Rectal smooth muscle tissue (tissue), 1 donor: ENCODE measurements around the gene ASCL2.

Experiments
- H3K27ac ChIP-seq: one replicate; pipeline ENCODE4 v1.7.0; 2013; ENCODE audit warnings: low read depth, low read length, inconsistent platforms
- H3K27me3 ChIP-seq: one replicate; pipeline ENCODE4 v1.7.0; 2013; ENCODE audit warnings: low read length; ENCODE audit not compliant: control insufficient read depth, insufficient read depth
- H3K36me3 ChIP-seq: one replicate; pipeline ENCODE4 v1.7.0; 2013; ENCODE audit warnings: low read length; ENCODE audit not compliant: control insufficient read depth, insufficient read depth
- H3K4me1 ChIP-seq: one replicate; pipeline ENCODE4 v1.7.0; 2013; ENCODE audit warnings: low read length; ENCODE audit not compliant: control insufficient read depth, insufficient read depth
- H3K4me3 ChIP-seq: one replicate; pipeline ENCODE4 v1.7.0; 2013; ENCODE audit warnings: low read length
- H3K9ac ChIP-seq: one replicate; pipeline ENCODE4 v1.7.0; 2013; ENCODE audit warnings: low read length

ASCL2 gene

DNA sequence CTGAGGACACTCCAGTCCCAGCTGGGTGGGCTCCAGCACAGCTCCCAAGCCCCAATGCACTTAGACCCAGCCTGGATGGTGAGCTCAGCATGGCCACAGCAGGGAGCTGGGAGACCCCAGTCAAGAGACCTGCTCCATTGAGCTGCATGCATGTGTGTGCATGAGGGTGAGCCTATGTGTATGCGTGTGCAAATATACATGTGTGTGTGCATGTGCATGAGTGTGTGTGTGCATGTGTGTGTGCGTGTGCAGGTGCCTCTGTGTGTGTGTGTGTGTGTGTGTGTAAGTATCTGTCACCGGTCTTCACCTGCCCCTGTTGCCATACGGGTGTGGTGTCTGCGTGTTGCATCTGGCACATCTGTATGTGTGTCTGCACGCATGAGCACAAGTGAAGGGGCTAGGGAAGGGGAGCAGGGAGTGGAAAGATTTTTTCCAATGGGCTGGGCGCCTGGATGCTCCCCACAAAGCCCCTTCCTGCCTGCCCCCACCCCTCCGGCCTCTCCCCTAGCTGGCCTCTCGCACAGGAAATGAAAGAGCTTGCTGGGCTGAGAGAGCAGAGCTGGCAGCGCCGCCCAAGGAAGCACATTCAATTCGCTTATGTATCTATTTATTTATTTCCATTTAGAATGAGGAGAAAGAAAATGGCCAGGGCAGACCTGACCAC is 35.5 kb upstream of the ASCL2 start:
- H3K36me3 ChIP-seq: no peaks in the 10 kb centered on the region
- H3K4me1 ChIP-seq: peaks cover 32% of the 10 kb centered on the region
- H3K9ac ChIP-seq: no peak overlapping the region
- H3K27me3 ChIP-seq: no peaks in the 10 kb centered on the region
- H3K27ac ChIP-seq: peak overlapping the region; percentile 71
- H3K4me3 ChIP-seq: peak overlapping the region; percentile 18

DNA sequence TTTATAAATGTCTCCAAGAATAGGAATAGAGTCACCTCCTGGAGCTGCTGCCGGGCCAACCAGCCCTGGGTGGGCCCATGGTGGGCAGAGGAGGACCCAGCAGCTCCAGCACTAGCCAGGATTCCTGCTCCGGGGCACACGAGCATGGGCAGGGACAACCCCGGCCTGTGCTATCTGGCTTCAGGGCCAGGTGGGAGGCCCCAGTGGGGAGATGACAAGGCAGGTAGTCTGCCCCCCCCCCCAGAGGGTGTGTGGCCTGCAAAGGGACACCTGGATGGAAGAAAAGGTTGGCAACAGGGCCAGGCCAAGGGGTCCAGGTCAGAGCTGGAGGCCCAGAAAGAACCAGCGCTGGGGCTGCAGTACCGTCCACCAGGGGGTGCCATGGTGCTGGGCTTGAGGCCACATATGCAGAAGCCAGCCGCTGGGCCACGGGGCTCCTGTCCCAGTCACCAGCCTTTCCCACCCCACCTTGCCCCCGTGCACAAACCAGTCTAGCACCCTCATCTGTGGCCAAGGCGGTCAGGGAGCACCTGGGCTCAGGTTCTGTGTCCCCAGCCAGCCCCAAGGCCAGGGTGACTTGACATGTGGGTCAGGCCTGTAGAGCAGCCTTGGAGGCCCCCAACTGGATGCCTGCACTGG is 34.9 kb upstream of the ASCL2 start:
- Histone ChIP-seq H3K4me1 (peaks cover 32% of the 10 kb centered on the region), H3K36me3 (no peaks in the 10 kb centered on the region), H3K9ac (no peak overlapping the region), H3K27me3 (no peaks in the 10 kb centered on the region), H3K27ac (peak overlapping the region; percentile 71), H3K4me3 (peak overlapping the region; percentile 18)

- Histone ChIP-seq H3K4me1 (peaks cover 32% of the 10 kb centered on the region), H3K9ac (no peak overlapping the region), H3K36me3 (no peaks in the 10 kb centered on the region), H3K4me3 (no peak overlapping the region), H3K27me3 (no peaks in the 10 kb centered on the region), H3K27ac (peak overlapping the region; percentile 71)
These were observed 34.2 kb upstream of the ASCL2 start for GRCh38 chr11:2304506-2305139.

- Histone ChIP-seq H3K27me3 (no peaks in the 10 kb centered on the region), H3K9ac (no peak overlapping the region), H3K4me3 (no peak overlapping the region), H3K4me1 (peaks cover 32% of the 10 kb centered on the region), H3K36me3 (no peaks in the 10 kb centered on the region), H3K27ac (no peak overlapping the region)
These were observed 33.5 kb upstream of the ASCL2 start for GRCh38 chr11:2303627-2304505.

DNA sequence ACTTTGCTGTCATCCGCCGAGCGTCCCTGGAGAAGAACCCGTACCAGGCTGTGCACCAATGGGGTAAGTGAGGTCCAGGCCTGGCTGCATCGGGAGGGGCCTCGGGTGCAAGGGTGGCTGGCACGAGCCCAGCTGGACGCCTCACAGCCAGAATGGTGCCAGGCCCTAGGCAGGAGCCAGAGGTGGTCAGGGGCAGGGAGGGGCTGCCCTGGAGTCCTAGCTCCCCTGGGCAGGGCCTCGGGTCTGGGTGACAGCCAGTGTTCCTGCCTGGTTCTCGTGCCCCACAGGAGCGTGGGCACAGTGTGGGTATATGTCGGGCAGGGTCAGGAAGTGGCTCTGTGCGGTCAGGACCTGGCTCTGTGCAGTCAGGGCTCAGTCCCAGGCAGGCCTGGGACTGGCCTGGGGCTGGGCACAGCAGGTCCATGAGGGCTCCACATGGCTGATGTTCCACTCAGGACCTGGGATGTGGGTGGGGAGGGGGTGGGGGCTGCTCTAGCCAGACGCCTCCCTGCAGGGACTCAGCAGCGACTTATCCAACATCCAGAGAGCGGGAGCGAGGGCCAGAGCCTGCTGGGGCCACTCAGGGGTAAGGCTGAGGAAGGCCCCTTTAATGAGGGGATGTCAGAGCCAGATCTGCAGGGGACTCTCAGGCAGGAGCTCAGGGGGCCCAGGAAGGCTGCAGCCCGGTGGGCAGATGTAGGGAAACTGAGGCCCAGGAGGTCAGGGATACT is 32.7 kb upstream of the ASCL2 start:
- H3K9ac ChIP-seq: no peak overlapping the region
- H3K4me3 ChIP-seq: peak overlapping the region; percentile 57

GRCh38 chr11:2302306-2302895 is 32.0 kb upstream of the ASCL2 start:
- H3K4me3 ChIP-seq: peak overlapping the region; percentile 57
- H3K9ac ChIP-seq: no peak overlapping the region
- H3K36me3 ChIP-seq: no peaks in the 10 kb centered on the region
- peaks cover 29% of the 10 kb centered on the region for H3K4me1 ChIP-seq
- H3K27ac ChIP-seq: peak overlapping the region; percentile 61
- no peaks in the 10 kb centered on the region for H3K27me3 ChIP-seq

More for the DNA sequence above, 32.7 kb upstream of the ASCL2 start:
- Histone ChIP-seq H3K4me1 (peaks cover 32% of the 10 kb centered on the region), H3K36me3 (no peaks in the 10 kb centered on the region), H3K27ac (peak overlapping the region; percentile 61), H3K27me3 (no peaks in the 10 kb centered on the region)

DNA sequence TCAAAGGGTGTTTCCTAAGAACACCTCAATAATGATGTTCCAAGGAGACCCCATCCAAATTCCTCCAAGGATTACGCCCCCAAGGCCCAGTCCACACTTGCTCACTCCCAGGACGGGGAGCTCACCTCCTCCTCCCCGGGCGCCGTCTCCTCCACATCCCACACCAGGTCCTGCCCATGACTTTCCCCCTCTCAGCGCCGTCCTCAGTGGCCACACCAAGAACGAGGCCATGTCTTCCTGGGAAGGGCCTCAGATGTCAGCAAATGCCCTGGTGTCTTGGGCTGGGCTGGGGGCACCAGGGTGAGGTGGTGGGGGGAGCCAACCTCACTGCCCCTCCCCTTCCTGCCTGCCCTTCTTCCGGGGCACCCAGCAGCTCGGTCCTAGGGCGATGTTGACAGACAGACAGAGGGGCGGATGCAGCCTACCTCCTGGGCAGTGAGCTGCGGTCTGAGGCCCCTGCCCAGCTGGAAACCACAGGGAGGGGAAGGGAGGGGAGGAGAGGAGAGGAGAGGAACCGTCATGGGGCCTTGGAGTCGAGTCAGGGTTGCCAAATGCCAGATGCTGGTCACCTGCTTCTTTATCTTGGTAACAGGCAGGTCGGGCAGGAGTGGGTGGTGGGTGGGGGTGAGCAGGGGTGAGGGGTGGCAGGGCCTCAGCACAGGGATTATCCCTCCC is 31.4 kb upstream of the ASCL2 start, which contains the start of the genes C11orf21 and TSPAN32:
Gene C11orf21 (minus strand): TSS at position 288 of the 675 bp plus-strand sequence. CDS start 110 bp downstream, at position 178.
Gene TSPAN32 (plus strand): TSS at position 383 of the 675 bp plus-strand sequence. CDS start 137 bp downstream, at position 520.
- H3K27ac ChIP-seq: peak within 1 kb of the TSS; percentile 61
- no peaks in the 10 kb centered on the region for H3K36me3 ChIP-seq
- H3K27me3 ChIP-seq: no peaks in the 10 kb centered on the region
- peak within 1 kb of the TSS; percentile 57 for H3K4me3 ChIP-seq
- H3K4me1 ChIP-seq: peaks cover 24% of the 10 kb centered on the region
- no peak within 1 kb of the TSS for H3K9ac ChIP-seq

GRCh38 chr11:2300936-2301630 is 30.7 kb upstream of the ASCL2 start:
- Histone ChIP-seq H3K9ac (no peak overlapping the region), H3K4me3 (peak overlapping the region; percentile 26)

DNA sequence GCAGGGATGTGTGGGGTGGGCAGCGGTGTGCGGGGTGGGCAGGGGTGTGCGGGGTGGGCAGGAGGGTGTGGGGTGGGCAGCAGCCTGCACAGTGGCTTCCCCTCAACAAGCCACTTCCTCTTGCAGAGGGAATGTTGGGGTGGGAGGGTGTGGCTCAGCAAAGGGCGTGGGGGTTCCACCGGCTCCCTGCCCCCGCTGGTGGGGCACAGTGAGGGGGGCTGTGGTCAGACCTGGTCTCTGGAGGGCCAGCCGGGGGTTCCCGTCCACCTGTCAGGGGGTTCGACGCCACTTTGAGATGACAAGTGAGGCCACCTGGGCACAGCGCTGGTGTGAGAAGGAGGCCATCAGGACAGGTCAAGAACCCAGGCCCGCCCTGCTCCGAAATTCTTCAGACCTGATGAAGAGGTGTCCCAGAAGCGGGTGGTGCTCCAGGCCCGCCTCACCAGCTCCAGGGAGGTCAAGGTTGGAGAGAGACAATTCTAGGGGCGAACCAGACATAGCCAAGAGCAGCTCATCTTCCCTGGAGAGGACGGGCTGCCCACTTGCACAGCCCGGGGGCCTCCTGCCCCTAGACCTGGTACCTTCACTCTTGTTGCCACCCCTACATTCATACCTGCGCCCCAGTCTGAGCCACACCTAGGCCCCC is 30.0 kb upstream of the ASCL2 start:
- H3K36me3 ChIP-seq: no peaks in the 10 kb centered on the region
- H3K27ac ChIP-seq: no peak overlapping the region
- peak overlapping the region; percentile 26 for H3K4me3 ChIP-seq
- no peaks in the 10 kb centered on the region for H3K27me3 ChIP-seq
- H3K4me1 ChIP-seq: peaks cover 13% of the 10 kb centered on the region
- no peak overlapping the region for H3K9ac ChIP-seq

More at GRCh38 chr11:2300936-2301630, 30.7 kb upstream of the ASCL2 start:
- Histone ChIP-seq H3K36me3 (no peaks in the 10 kb centered on the region), H3K4me1 (peaks cover 20% of the 10 kb centered on the region), H3K27me3 (no peaks in the 10 kb centered on the region), H3K27ac (no peak overlapping the region)

DNA sequence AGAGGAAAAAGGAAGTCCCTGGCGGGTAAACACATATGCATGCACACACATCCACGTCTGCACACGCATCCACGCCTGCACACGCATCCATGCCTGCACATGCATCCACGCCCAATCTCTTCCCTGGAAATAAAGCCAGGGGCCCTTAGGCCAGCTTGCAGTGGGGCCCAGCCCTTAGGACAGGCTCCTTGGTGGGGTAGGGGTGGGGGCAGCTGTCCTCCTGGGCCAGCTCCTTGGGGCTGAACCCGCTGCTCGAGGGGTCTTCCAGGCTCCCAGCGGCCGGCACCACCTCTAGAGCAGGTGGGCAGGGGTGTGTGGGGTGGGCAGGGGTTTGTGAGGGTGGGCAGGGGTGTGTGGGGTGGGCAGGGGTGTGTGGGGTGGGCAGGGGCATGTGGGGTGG is 29.4 kb upstream of the ASCL2 start:
- Histone ChIP-seq H3K27me3 (no peaks in the 10 kb centered on the region), H3K27ac (no peak overlapping the region), H3K36me3 (no peaks in the 10 kb centered on the region), H3K4me1 (peaks cover 7% of the 10 kb centered on the region), H3K9ac (no peak overlapping the region), H3K4me3 (no peak overlapping the region)
